ENCODE results near the gene KRTAP5-10.
"Not testable (repeated sequence)": the region's sequence is repeated elsewhere in the genome, so short reads cannot be mapped to it uniquely, and the experiment has no call there.

Gene KRTAP5-10

GRCh38 chr11:71580057-71581003, 15.0 kb downstream of the KRTAP5-10 start:
- Histone ChIP-seq H3K36me3 (ENCODE audit: control insufficient read depth in 5 of 5, insufficient read depth in 5 of 5, low read length in 5 of 5) (no peaks in the 10 kb centered on the region), H3K4me3 (ENCODE audit: low read depth in 1 of 5, low read length in 5 of 5) (no peak overlapping the region), H3K9ac (ENCODE audit: low read length in 5 of 5) (no peak overlapping the region), H3K27me3 (ENCODE audit: control insufficient read depth in 5 of 5, insufficient read depth in 4 of 5, low read length in 5 of 5) (peaks cover 0 to 14% (median 3%) of the 10 kb centered on the region in 5 donors), H3K27ac (ENCODE audit: low read depth, low read length) (no peak overlapping the region), H3K4me1 (ENCODE audit: control insufficient read depth in 5 of 5, insufficient read depth in 5 of 5, low read length in 5 of 5) (peaks cover 0 to 21% (median 15%) of the 10 kb centered on the region in 5 donors), H3K9me3 (ENCODE audit: control insufficient read depth in 5 of 5, low read length in 5 of 5) (no peaks in the 10 kb centered on the region)

GRCh38 chr11:71581826-71582225, 16.5 kb downstream of the KRTAP5-10 start:
- Histone ChIP-seq H3K27me3 (ENCODE audit: control insufficient read depth in 5 of 5, insufficient read depth in 4 of 5, low read length in 5 of 5) (peaks cover 0 to 10% (median 3%) of the 10 kb centered on the region in 5 donors), H3K4me3 (ENCODE audit: low read depth in 1 of 5, low read length in 5 of 5) (no peak overlapping the region)

GRCh38 chr11:71582309-71582895, 17.0 kb downstream of the KRTAP5-10 start, which contains the start of gene KRTAP5-11:
Gene KRTAP5-11, minus strand, starts transcription at chr11:71582875. Its CDS starts 38 bp downstream, at chr11:71582837.
- no peak within 1 kb of the TSS for H3K9ac ChIP-seq (ENCODE audit: low read length in 5 of 5)
- H3K4me3 ChIP-seq (ENCODE audit: low read depth in 1 of 5, low read length in 5 of 5): no peak within 1 kb of the TSS
- H3K9me3 ChIP-seq (ENCODE audit: control insufficient read depth in 5 of 5, low read length in 5 of 5): no peaks in the 10 kb centered on the region

More at GRCh38 chr11:71581826-71582225, 16.5 kb downstream of the KRTAP5-10 start:
- no peak overlapping the region for H3K27ac ChIP-seq (ENCODE audit: low read depth, low read length)
- H3K36me3 ChIP-seq (ENCODE audit: control insufficient read depth in 5 of 5, insufficient read depth in 5 of 5, low read length in 5 of 5): no peaks in the 10 kb centered on the region
- peaks cover 0 to 21% (median 15%) of the 10 kb centered on the region in 5 donors for H3K4me1 ChIP-seq (ENCODE audit: control insufficient read depth in 5 of 5, insufficient read depth in 5 of 5, low read length in 5 of 5)
- H3K9ac ChIP-seq (ENCODE audit: low read length in 5 of 5): no peak overlapping the region
- no peaks in the 10 kb centered on the region for H3K9me3 ChIP-seq (ENCODE audit: control insufficient read depth in 5 of 5, low read length in 5 of 5)

DNA sequence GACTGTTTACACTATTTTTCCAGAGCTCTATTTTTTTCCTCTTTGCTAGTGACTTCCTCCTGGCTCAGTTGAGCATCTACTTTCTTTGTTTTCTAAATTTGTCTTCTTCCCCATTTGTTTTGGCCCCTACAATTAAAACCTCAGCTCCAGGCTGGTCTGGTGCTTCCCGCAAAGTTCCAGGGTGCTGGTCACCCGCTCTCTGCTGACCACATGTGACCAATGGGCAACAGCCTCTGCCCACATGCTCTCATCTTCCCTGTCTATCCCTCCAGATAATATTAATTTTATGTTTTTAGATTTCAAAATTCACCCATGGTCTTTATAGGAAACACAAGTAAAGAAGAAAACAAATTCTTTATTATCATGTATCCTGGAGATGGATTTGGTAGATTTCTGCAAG, 17.6 kb downstream of the KRTAP5-10 start:
- H3K4me1 ChIP-seq (ENCODE audit: control insufficient read depth in 5 of 5, insufficient read depth in 5 of 5, low read length in 5 of 5): peaks cover 0 to 21% (median 15%) of the 10 kb centered on the region in 5 donors
- H3K9ac ChIP-seq (ENCODE audit: low read length in 5 of 5); H3K9me3 ChIP-seq (ENCODE audit: control insufficient read depth in 5 of 5, low read length in 5 of 5); H3K27me3 ChIP-seq (ENCODE audit: control insufficient read depth in 5 of 5, insufficient read depth in 4 of 5, low read length in 5 of 5); H3K4me3 ChIP-seq (ENCODE audit: low read depth in 1 of 5, low read length in 5 of 5); H3K27ac ChIP-seq (ENCODE audit: low read depth, low read length); H3K36me3 ChIP-seq (ENCODE audit: control insufficient read depth in 5 of 5, insufficient read depth in 5 of 5, low read length in 5 of 5): not testable (repeated sequence)

More at GRCh38 chr11:71582309-71582895, 17.0 kb downstream of the KRTAP5-10 start, which contains the start of gene KRTAP5-11:
- H3K36me3 ChIP-seq (ENCODE audit: control insufficient read depth in 5 of 5, insufficient read depth in 5 of 5, low read length in 5 of 5): no peaks in the 10 kb centered on the region
- peaks cover 0 to 21% (median 15%) of the 10 kb centered on the region in 5 donors for H3K4me1 ChIP-seq (ENCODE audit: control insufficient read depth in 5 of 5, insufficient read depth in 5 of 5, low read length in 5 of 5)
- H3K27me3 ChIP-seq (ENCODE audit: control insufficient read depth in 5 of 5, insufficient read depth in 4 of 5, low read length in 5 of 5): peaks cover 0 to 8% (median 2%) of the 10 kb centered on the region in 5 donors
- H3K27ac ChIP-seq (ENCODE audit: low read depth, low read length): no peak within 1 kb of the TSS

DNA sequence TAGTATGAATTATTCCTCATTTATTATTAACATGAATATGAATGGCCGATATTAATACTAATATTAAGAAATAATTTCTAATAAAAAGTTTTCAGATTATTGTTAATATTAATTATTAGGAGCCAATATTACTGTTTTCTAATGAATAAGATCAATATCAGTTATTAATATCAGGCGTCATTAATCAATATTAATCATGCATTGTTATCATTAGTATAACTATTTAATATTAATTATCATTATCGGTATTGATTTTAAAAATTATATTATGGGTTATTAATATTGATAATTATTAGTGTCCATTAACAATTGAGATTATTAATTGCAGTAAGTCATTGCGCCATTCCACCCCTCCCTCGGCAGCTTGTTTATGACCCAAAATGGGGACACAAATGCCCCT, 20.3 kb downstream of the KRTAP5-10 start:
- H3K9ac ChIP-seq (ENCODE audit: low read length in 5 of 5); H3K27me3 ChIP-seq (ENCODE audit: control insufficient read depth in 5 of 5, insufficient read depth in 4 of 5, low read length in 5 of 5): not testable (repeated sequence)

DNA sequence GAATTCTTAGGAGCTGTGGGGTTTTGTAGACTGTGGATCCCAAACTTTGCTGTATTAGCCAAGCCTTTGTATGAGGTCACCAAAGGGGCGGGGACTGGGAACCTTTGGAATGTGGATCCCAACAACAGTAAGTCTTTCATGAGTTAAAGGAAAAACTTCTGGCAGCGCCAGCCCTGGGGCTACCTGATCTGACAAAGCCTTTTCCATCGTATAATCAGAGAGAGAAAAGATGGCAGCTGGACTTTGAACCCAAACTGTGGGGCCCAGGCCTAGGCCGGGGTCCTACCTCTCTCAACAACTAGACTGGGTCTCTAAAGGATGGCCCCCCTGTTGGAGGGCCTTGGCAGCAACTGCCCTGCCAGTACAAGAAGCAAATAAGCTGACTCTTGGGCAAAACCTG, 23.0 kb downstream of the KRTAP5-10 start:
- not testable (repeated sequence) for H3K4me3 ChIP-seq (ENCODE audit: low read depth in 1 of 5, low read length in 5 of 5); H3K36me3 ChIP-seq (ENCODE audit: control insufficient read depth in 5 of 5, insufficient read depth in 5 of 5, low read length in 5 of 5)

More for the DNA sequence above, 20.3 kb downstream of the KRTAP5-10 start:
- H3K27ac ChIP-seq (ENCODE audit: low read depth, low read length); H3K4me3 ChIP-seq (ENCODE audit: low read depth in 1 of 5, low read length in 5 of 5); H3K9me3 ChIP-seq (ENCODE audit: control insufficient read depth in 5 of 5, low read length in 5 of 5); H3K36me3 ChIP-seq (ENCODE audit: control insufficient read depth in 5 of 5, insufficient read depth in 5 of 5, low read length in 5 of 5): not testable (repeated sequence)
- peaks cover 0 to 10% (median 3%) of the 10 kb centered on the region in 5 donors for H3K4me1 ChIP-seq (ENCODE audit: control insufficient read depth in 5 of 5, insufficient read depth in 5 of 5, low read length in 5 of 5)

DNA sequence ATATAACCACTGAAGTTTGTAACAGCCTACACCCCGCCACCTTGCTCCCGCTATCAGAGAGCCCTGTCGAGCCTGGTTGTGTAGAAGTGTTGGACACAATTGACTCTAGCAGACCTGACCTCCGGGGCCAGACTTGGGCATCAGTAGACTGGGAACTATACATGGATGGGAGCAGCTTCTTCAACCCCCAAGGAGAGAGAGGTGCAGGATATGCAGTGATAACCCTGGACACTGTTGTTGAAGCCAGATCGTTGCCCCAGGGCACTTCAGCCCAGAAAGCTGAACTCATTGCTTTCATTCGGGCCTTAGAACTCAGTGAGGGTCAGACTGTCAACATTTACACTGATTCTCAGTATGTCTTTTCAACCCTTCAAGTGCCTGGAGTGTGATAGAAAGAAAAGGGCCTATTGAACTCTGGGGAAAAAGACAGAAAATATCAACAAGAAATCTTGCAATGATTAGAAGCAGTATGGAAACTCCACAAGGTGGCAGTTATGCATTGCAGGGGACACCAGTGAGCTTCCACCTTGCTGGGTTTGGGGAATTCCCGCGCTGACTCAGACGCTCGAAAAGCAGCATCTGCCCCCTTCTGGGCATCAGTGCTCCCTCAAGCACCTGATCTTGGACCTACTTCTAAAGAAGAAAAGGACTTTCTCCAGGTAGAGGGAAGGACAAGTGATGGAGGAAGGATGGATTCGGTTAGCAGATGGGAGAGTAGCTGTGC, 23.6 kb downstream of the KRTAP5-10 start:
- not testable (repeated sequence) for H3K27me3 ChIP-seq (ENCODE audit: control insufficient read depth in 5 of 5, insufficient read depth in 4 of 5, low read length in 5 of 5); H3K9ac ChIP-seq (ENCODE audit: low read length in 5 of 5)

More for the DNA sequence above, 23.0 kb downstream of the KRTAP5-10 start:
- not testable (repeated sequence) for H3K9me3 ChIP-seq (ENCODE audit: control insufficient read depth in 5 of 5, low read length in 5 of 5); H3K9ac ChIP-seq (ENCODE audit: low read length in 5 of 5); H3K4me1 ChIP-seq (ENCODE audit: control insufficient read depth in 5 of 5, insufficient read depth in 5 of 5, low read length in 5 of 5); H3K27me3 ChIP-seq (ENCODE audit: control insufficient read depth in 5 of 5, insufficient read depth in 4 of 5, low read length in 5 of 5); H3K27ac ChIP-seq (ENCODE audit: low read depth, low read length)

DNA sequence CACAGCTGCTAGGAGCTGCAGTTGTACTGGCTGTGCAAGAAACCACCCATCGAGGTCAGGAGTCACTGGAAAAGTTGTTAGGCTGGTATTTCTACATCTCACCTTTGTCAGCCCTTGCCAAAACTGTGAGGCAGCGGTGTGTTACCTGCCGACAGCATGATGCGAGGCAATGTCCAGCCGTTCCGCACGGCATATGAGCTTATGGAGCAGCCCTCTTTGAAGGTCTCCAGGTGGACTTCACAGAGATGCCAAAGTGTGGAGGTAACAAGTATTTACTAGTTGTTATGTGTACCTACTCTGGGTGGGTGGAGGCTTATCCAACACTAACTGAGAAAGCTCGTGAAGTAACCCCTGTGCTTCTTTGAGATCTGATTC, 24.2 kb downstream of the KRTAP5-10 start:
- not testable (repeated sequence) for H3K4me3 ChIP-seq (ENCODE audit: low read depth in 1 of 5, low read length in 5 of 5); H3K27ac ChIP-seq (ENCODE audit: low read depth, low read length); H3K9ac ChIP-seq (ENCODE audit: low read length in 5 of 5); H3K36me3 ChIP-seq (ENCODE audit: control insufficient read depth in 5 of 5, insufficient read depth in 5 of 5, low read length in 5 of 5); H3K27me3 ChIP-seq (ENCODE audit: control insufficient read depth in 5 of 5, insufficient read depth in 4 of 5, low read length in 5 of 5); H3K9me3 ChIP-seq (ENCODE audit: control insufficient read depth in 5 of 5, low read length in 5 of 5); H3K4me1 ChIP-seq (ENCODE audit: control insufficient read depth in 5 of 5, insufficient read depth in 5 of 5, low read length in 5 of 5)

More for the DNA sequence above, 23.6 kb downstream of the KRTAP5-10 start:
- H3K27ac ChIP-seq (ENCODE audit: low read depth, low read length); H3K4me1 ChIP-seq (ENCODE audit: control insufficient read depth in 5 of 5, insufficient read depth in 5 of 5, low read length in 5 of 5); H3K4me3 ChIP-seq (ENCODE audit: low read depth in 1 of 5, low read length in 5 of 5); H3K36me3 ChIP-seq (ENCODE audit: control insufficient read depth in 5 of 5, insufficient read depth in 5 of 5, low read length in 5 of 5); H3K9me3 ChIP-seq (ENCODE audit: control insufficient read depth in 5 of 5, low read length in 5 of 5): not testable (repeated sequence)

- not testable (repeated sequence) for H3K27ac ChIP-seq (ENCODE audit: low read depth, low read length); H3K4me3 ChIP-seq (ENCODE audit: low read depth in 1 of 5, low read length in 5 of 5); H3K36me3 ChIP-seq (ENCODE audit: control insufficient read depth in 5 of 5, insufficient read depth in 5 of 5, low read length in 5 of 5); H3K9ac ChIP-seq (ENCODE audit: low read length in 5 of 5); H3K9me3 ChIP-seq (ENCODE audit: control insufficient read depth in 5 of 5, low read length in 5 of 5); H3K4me1 ChIP-seq (ENCODE audit: control insufficient read depth in 5 of 5, insufficient read depth in 5 of 5, low read length in 5 of 5)
- H3K27me3 ChIP-seq (ENCODE audit: control insufficient read depth in 5 of 5, insufficient read depth in 4 of 5, low read length in 5 of 5): peaks cover 3 to 16% (median 8%) of the 10 kb centered on the region in 5 donors
These were observed 37.9 kb downstream of the KRTAP5-10 start for GRCh38 chr11:71603221-71603620.
